Natural killer cell (primary cell): ENCODE data around the gene SIPA1L3. TPM values are rescaled to one million over a fixed set of nuclear protein-coding genes. Genes with fewer than 3 reads are reported as not detected.

Experiments used
- ATAC-seq, 3 donors: fragments of 150-1000 bp in 2 of 3; fragments of 200-7000 bp in 1 of 3; cut with Tn5 transposase; 1 replicate in 1 of 3; 2 replicates in 2 of 3; pipeline ENCODE4 v1.10.0; 2021; ENCODE audit warnings: mild to moderate bottlenecking in 2 of 3, moderate library complexity in 2 of 3
- DNase-seq, 2 donors: peaks; one replicate each; pipeline versions ENCODE4 v3.0.0 to v3.0.0-alpha.2; 2013 to 2021; ENCODE audit warnings: mixed read lengths in 1 of 2
- H3K27ac ChIP-seq: one replicate; pipeline ENCODE4 v1.5.1; 2013; ENCODE audit warnings: mild to moderate bottlenecking, low read length
- H3K27me3 ChIP-seq: one replicate; pipeline ENCODE4 v1.6.1; 2013; ENCODE audit warnings: low read length; ENCODE audit not compliant: control insufficient read depth, insufficient read depth
- H3K36me3 ChIP-seq: one replicate; pipeline ENCODE4 v1.6.1; 2013; ENCODE audit warnings: low read length; ENCODE audit not compliant: control insufficient read depth, insufficient read depth
- H3K4me1 ChIP-seq: one replicate; pipeline ENCODE4 v1.6.1; 2013; ENCODE audit warnings: low read length; ENCODE audit not compliant: control insufficient read depth, insufficient read depth
- H3K4me3 ChIP-seq: one replicate; pipeline ENCODE4 v1.5.1; 2013; ENCODE audit warnings: low read length
- H3K9me3 ChIP-seq: one replicate; pipeline ENCODE4 v1.6.1; 2013; ENCODE audit warnings: low read length; ENCODE audit not compliant: control insufficient read depth, insufficient read depth
- H3K27ac Mint-ChIP-seq, 2 donors: one replicate each; pipeline ENCODE4 v1.8.0; 2022; ENCODE audit warnings: mild to moderate bottlenecking in 2 of 2, mixed read lengths in 2 of 2, moderate library complexity in 1 of 2
- H3K27me3 Mint-ChIP-seq, 2 donors: one replicate each; pipeline ENCODE4 v1.8.0; 2022; ENCODE audit warnings: low read depth in 2 of 2, mixed read lengths in 2 of 2
- H3K36me3 Mint-ChIP-seq: one replicate; pipeline ENCODE4 v1.8.0; 2022; ENCODE audit warnings: mixed read lengths
- H3K4me1 Mint-ChIP-seq, 2 donors: one replicate each; pipeline ENCODE4 v1.8.0; 2022; ENCODE audit warnings: mixed read lengths in 2 of 2
- H3K4me3 Mint-ChIP-seq: one replicate; pipeline ENCODE4 v1.8.0; 2022; ENCODE audit warnings: mild to moderate bottlenecking, moderate library complexity, mixed read lengths
- H3K9me3 Mint-ChIP-seq, 2 donors: one replicate each; pipeline ENCODE4 v1.8.0; 2022; ENCODE audit warnings: mixed read lengths in 2 of 2
- WGBS: methylation state at CpG from one replicate; pipeline ENCODE4 v1.1.7; 2013; ENCODE audit warnings: missing lambda C conversion rate; ENCODE audit not compliant: insufficient coverage; 5-methylcytosine and 5-hydroxymethylcytosine counted together
- intact Hi-C: fragments of 100-400 bp; cut with micrococcal nuclease; formaldehyde crosslinking; loops from one replicate; pipeline ENCODE4 v1.14.2; 2022
- total RNA-seq, 4 donors: library from RNA; stranded (reverse); fragments of 120-200 nt in 1 of 4; gene quantifications; one replicate each; pipeline versions ENCODE4 v1.2.3 to v1.2.4, GENCODE V29; 2013 to 2022
- TF ChIP-seq, protein P1 (sequence below): fragments of 200-600 bp; IDR thresholded peaks from one replicate; pipeline ENCODE4 v1.8.0; 2022; ENCODE audit warnings: antibody characterized with exemption

SIPA1L3 gene
- total RNA-seq, 3 donors from 2014 or later (not counting 1 experiment from before 2014, with no cell fraction given), result 34.4 to 35.8 (median 35.4) TPM

GRCh38 chr19:38231918-38232317 is 324.9 kb downstream of the SIPA1L3 start:
- ATAC-seq (no peak), DNase-seq (no peak)
- Mint-ChIP-seq H3K36me3 (no peaks in the 10 kb centered on the region), H3K27me3 (peaks cover 36 to 52% of the 10 kb centered on the region in 2 donors), H3K4me3 (no peak overlapping the region), H3K4me1 (peaks cover under 1 to 12% of the 10 kb centered on the region in 2 donors), H3K9me3 (no peaks in the 10 kb centered on the region), H3K27ac (no peak overlapping the region)
- Histone ChIP-seq H3K36me3 (no peaks in the 10 kb centered on the region), H3K27me3 (peaks cover 22% of the 10 kb centered on the region), H3K27ac (no peak overlapping the region), H3K9me3 (no peaks in the 10 kb centered on the region), H3K4me1 (peaks cover 9% of the 10 kb centered on the region), H3K4me3 (no peak overlapping the region)
- 95% methylated on average over 5 of the region's 7 CpGs for WGBS
- intact Hi-C loops, result no loop called here
- TF ChIP-seq, protein P1, sequence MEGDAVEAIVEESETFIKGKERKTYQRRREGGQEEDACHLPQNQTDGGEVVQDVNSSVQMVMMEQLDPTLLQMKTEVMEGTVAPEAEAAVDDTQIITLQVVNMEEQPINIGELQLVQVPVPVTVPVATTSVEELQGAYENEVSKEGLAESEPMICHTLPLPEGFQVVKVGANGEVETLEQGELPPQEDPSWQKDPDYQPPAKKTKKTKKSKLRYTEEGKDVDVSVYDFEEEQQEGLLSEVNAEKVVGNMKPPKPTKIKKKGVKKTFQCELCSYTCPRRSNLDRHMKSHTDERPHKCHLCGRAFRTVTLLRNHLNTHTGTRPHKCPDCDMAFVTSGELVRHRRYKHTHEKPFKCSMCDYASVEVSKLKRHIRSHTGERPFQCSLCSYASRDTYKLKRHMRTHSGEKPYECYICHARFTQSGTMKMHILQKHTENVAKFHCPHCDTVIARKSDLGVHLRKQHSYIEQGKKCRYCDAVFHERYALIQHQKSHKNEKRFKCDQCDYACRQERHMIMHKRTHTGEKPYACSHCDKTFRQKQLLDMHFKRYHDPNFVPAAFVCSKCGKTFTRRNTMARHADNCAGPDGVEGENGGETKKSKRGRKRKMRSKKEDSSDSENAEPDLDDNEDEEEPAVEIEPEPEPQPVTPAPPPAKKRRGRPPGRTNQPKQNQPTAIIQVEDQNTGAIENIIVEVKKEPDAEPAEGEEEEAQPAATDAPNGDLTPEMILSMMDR, result no peak

GRCh38 chr19:38233740-38234251 is 326.8 kb downstream of the SIPA1L3 start:
- H3K36me3 ChIP-seq, result no peaks in the 10 kb centered on the region
- peaks cover 0 to 3% of the 10 kb centered on the region in 2 donors for H3K4me1 Mint-ChIP-seq
- H3K36me3 Mint-ChIP-seq, result no peaks in the 10 kb centered on the region
- TF ChIP-seq, protein P1, result peak; percentile 59
- no peaks in the 10 kb centered on the region for H3K9me3 ChIP-seq
- WGBS, result 33% methylated on average over 7 of the region's 7 CpGs
- H3K27ac Mint-ChIP-seq, result no peak overlapping the region
- peak; percentile 67 to 77 (median 72) for ATAC-seq
- no peak overlapping the region for H3K4me3 ChIP-seq
- H3K27me3 Mint-ChIP-seq, result peaks cover 28 to 43% of the 10 kb centered on the region in 2 donors
- H3K4me1 ChIP-seq, result peaks cover 5% of the 10 kb centered on the region
- H3K9me3 Mint-ChIP-seq, result no peaks in the 10 kb centered on the region
- H3K27me3 ChIP-seq, result peaks cover 6% of the 10 kb centered on the region
- H3K27ac ChIP-seq, result no peak overlapping the region
- intact Hi-C loops, result loop anchor here (2.0 kb wide), 1 partner anchor 101 kb away; the partner anchor contains the start of gene CATSPERG
- DNase-seq, result peak; percentile 73 to 82
- H3K4me3 Mint-ChIP-seq, result no peak overlapping the region

- no peak overlapping the region for H3K27ac ChIP-seq
- Mint-ChIP-seq H3K27me3 (peaks cover 30 to 40% of the 10 kb centered on the region in 2 donors), H3K4me1 (no peaks in the 10 kb centered on the region), H3K9me3 (no peaks in the 10 kb centered on the region), H3K36me3 (no peaks in the 10 kb centered on the region), H3K27ac (no peak overlapping the region), H3K4me3 (no peak overlapping the region)
- H3K4me3 ChIP-seq, result no peak overlapping the region
- TF ChIP-seq, protein P1, result no peak
- no peaks in the 10 kb centered on the region for H3K36me3 ChIP-seq
- ATAC-seq, result no peak
- no peaks in the 10 kb centered on the region for H3K4me1 ChIP-seq
- intact Hi-C loops, result loop anchor here (2.0 kb wide), 1 partner anchor 100 kb away; the partner anchor contains the start of gene CATSPERG
- WGBS, result 95% methylated on average over 4 of the region's 4 CpGs
- no peak for DNase-seq
- H3K9me3 ChIP-seq, result no peaks in the 10 kb centered on the region
- H3K27me3 ChIP-seq, result peaks cover 2% of the 10 kb centered on the region
Measured at GRCh38 chr19:38234615-38235014, 327.6 kb downstream of the SIPA1L3 start.

DNA sequence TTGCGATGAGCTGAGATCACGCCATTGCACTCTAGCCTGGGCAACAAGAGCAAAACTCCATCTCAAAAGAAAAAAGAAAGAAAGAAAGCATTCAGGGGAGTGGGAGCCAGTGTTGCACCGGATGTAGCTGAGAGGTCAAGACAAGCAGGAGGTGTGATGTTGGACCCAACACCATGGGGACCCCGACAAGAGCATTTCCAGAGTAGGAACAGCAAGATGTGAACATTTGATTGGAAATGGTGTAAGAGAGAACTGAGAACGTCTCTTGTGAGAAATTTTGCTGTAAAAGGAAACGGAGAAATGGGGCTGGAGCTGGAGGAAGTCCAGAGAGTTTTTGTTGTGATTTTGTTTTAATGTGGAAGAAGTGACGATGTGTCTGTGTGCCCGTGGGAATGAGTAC is 332.8 kb downstream of the SIPA1L3 start:
- peaks cover 8% of the 10 kb centered on the region for H3K4me1 ChIP-seq
- no peaks in the 10 kb centered on the region for H3K36me3 ChIP-seq
- peaks cover 15 to 25% of the 10 kb centered on the region in 2 donors for H3K27me3 Mint-ChIP-seq
- 85% methylated on average over 8 of the region's 8 CpGs for WGBS
- no peak overlapping the region for H3K4me3 Mint-ChIP-seq
- H3K4me3 ChIP-seq, result no peak overlapping the region
- DNase-seq, result no peak
- no peak for ATAC-seq
- no peaks in the 10 kb centered on the region for H3K36me3 Mint-ChIP-seq
- H3K27ac ChIP-seq, result no peak overlapping the region
- intact Hi-C loops, result no loop called here
- H3K9me3 Mint-ChIP-seq, result no peaks in the 10 kb centered on the region
- TF ChIP-seq, protein P1, result no peak
- H3K4me1 Mint-ChIP-seq, result peaks cover 5 to 7% of the 10 kb centered on the region in 2 donors
- H3K27me3 ChIP-seq, result no peaks in the 10 kb centered on the region
- no peaks in the 10 kb centered on the region for H3K9me3 ChIP-seq
- no peak overlapping the region for H3K27ac Mint-ChIP-seq
